Measurements from ENCODE around the gene LRRC4C.

- TF ChIP-seq CTCF (IDR thresholded peaks at IDR 0.05; ENCODE audit: extremely low read depth in 1 of 2, insufficient read depth in 1 of 2, low read depth in 1 of 2, low read length in 2 of 2) (no peak), EZH2 (IDR thresholded peaks at IDR 0.05; ENCODE audit: borderline replicate concordance, low read depth, low read length, severe bottlenecking) (no peak), POLR2AphosphoS5 (IDR thresholded peaks at IDR 0.05; ENCODE audit: insufficient read depth, low read depth, low read length) (no peak), POLR2A (IDR thresholded peaks at IDR 0.05; ENCODE audit: low read depth, low read length) (no peak), JUN (IDR thresholded peaks at IDR 0.05; ENCODE audit: borderline replicate concordance, insufficient read depth, insufficient read length, low read depth) (no peak), GATA2 (IDR thresholded peaks at IDR 0.05; ENCODE audit: insufficient read depth, insufficient read length, low read depth, low read length) (no peak), FOS (IDR thresholded peaks at IDR 0.05; ENCODE audit: borderline replicate concordance, insufficient read depth, low read length) (no peak), MYC (IDR thresholded peaks at IDR 0.05; ENCODE audit: low read depth, low read length) (no peak)
These were observed 1297.5 kb downstream of the LRRC4C start for GRCh38 chr11:40161854-40162410.

All from endothelial cell of umbilical vein (primary cell).